Breast epithelium (tissue), 3 donors: Measurements from ENCODE around the gene LRRC40.

ENCODE experiments used
- CTCF ChIP-seq, 3 donors: fragments of 450-650 bp; IDR thresholded peaks; one replicate each; pipeline ENCODE4 v1.5.1; 2016 to 2017; ENCODE audit warnings: antibody characterized with exemption in 3 of 3, mild to moderate bottlenecking in 3 of 3, moderate library complexity in 3 of 3
- POLR2A ChIP-seq: fragments of 450-650 bp; IDR thresholded peaks from one replicate; pipeline ENCODE4 v1.6.1; 2016; ENCODE audit warnings: antibody characterized with exemption, mild to moderate bottlenecking, moderate library complexity

- TF ChIP-seq CTCF (IDR thresholded peaks at IDR 0.05) (no peak), POLR2A (no peak)
Observed at GRCh38 chr1:70190180-70190579, 15.2 kb downstream of the LRRC40 start.
